SK-N-SH (cell line): ENCODE results near the gene RSU1. TPM values are rescaled to one million over a fixed set of nuclear protein-coding genes. Genes with fewer than 3 reads are reported as not detected.

Source experiments
- CTCF ChIA-PET: fragments of 300-600, 350-600 bp; formaldehyde crosslinking; extraction: SDS; loops from one replicate; lab custom pipeline; 2021; lab: Yijun Ruan, JAX
- POLR2A ChIA-PET: fragments of 350-600 bp; sonication (Branson Sonifier 250); formaldehyde crosslinking; extraction: SDS; loops from one replicate; lab custom pipeline; 2020; ENCODE audit warnings: antibody characterized with exemption, inconsistent platforms; lab: Yijun Ruan, JAX
- DNase-seq: peaks from one replicate; pipeline ENCODE4 v3.0.0; 2012
- H2AFZ ChIP-seq: fragments of 200-600 bp; sonication (generic); 2 replicates; pipeline ENCODE4 v1.8.1; 2016; ENCODE audit warnings: antibody characterized with exemption, mild to moderate bottlenecking, low read depth
- H3F3A ChIP-seq: fragments of 200-600 bp; sonication (generic); replicated peaks from 2 replicates; pipeline ENCODE3; 2016; ENCODE audit warnings: antibody characterized with exemption, mild to moderate bottlenecking; ENCODE audit not compliant: insufficient read depth
- H3K27ac ChIP-seq, 2 experiments: fragments of 200-500 bp in 1 of 2; fragments of 200-600 bp in 1 of 2; sonication (Bioruptor generic) in 1 of 2; sonication (generic), shearing (Covaris generic) in 1 of 2; 2 replicates each; pipeline versions ENCODE4 v1.5.1 to v1.6.1; 2014 to 2016; ENCODE audit warnings: low read depth in 2 of 2, inconsistent platforms in 1 of 2, low read length in 1 of 2, mild to moderate bottlenecking in 1 of 2, mixed read lengths in 1 of 2
- H3K27me3 ChIP-seq: fragments of 200-600 bp; sonication (generic), shearing (Covaris generic); 2 replicates; pipeline ENCODE4 v1.6.1; 2016; ENCODE audit warnings: mixed run types; ENCODE audit not compliant: insufficient read depth
- H3K36me3 ChIP-seq, 2 experiments: fragments of 200-500 bp in 1 of 2; fragments of 200-600 bp in 1 of 2; sonication (Bioruptor generic) in 1 of 2; sonication (generic) in 1 of 2; replicated peaks in 1 of 2; 2 replicates each; pipeline versions ENCODE3 to v1.5.1; 2014 to 2016; ENCODE audit warnings: low read length in 1 of 2, mild to moderate bottlenecking in 1 of 2; ENCODE audit not compliant: insufficient read depth in 2 of 2, control insufficient read depth in 1 of 2
- H3K4me1 ChIP-seq, 2 experiments: fragments of 200-500 bp in 1 of 2; fragments of 200-600 bp in 1 of 2; sonication (Bioruptor generic) in 1 of 2; sonication (generic), shearing (Covaris generic) in 1 of 2; 2 replicates each; pipeline versions ENCODE4 v1.5.1 to v1.6.1; 2014 to 2016; ENCODE audit warnings: low read depth in 1 of 2, low read length in 1 of 2, mixed run types in 1 of 2; ENCODE audit not compliant: insufficient read depth in 2 of 2, control insufficient read depth in 1 of 2
- H3K4me2 ChIP-seq: fragments of 200-600 bp; sonication (generic), shearing (Covaris generic); 2 replicates; pipeline ENCODE4 v1.6.1; 2017; ENCODE audit warnings: mixed run types
- H3K4me3 ChIP-seq, 2 experiments: fragments of 200-500 bp in 1 of 2; fragments of 200-600 bp in 1 of 2; sonication (Bioruptor generic) in 1 of 2; sonication (generic), shearing (Covaris generic) in 1 of 2; 2 replicates each; pipeline versions ENCODE4 v1.5.1 to v1.8.1; 2014 to 2016; ENCODE audit warnings: low read depth in 2 of 2, inconsistent platforms in 1 of 2, low read length in 1 of 2, mild to moderate bottlenecking in 1 of 2, mixed read lengths in 1 of 2, moderate library complexity in 1 of 2
- H3K79me2 ChIP-seq: fragments of 200-600 bp; sonication (generic); 2 replicates; pipeline ENCODE4 v1.8.1; 2017; ENCODE audit warnings: mild to moderate bottlenecking; ENCODE audit not compliant: insufficient read depth
- H3K9ac ChIP-seq: fragments of 200-600 bp; sonication (generic); 2 replicates; pipeline ENCODE4 v1.6.1; 2017; ENCODE audit warnings: mixed run types
- H3K9me2 ChIP-seq: fragments of 200-600 bp; sonication (generic); 2 replicates; pipeline ENCODE4 v1.6.1; 2017; ENCODE audit warnings: mixed run types
- H3K9me3 ChIP-seq: fragments of 200-600 bp; sonication (generic); 2 replicates; pipeline ENCODE4 v1.6.1; 2017; ENCODE audit warnings: mixed run types, mild to moderate bottlenecking, moderate library complexity
- H4K20me1 ChIP-seq: fragments of 200-600 bp; sonication (generic); 2 replicates; pipeline ENCODE4 v1.6.1; 2017; ENCODE audit warnings: mild to moderate bottlenecking, mixed run types; ENCODE audit not compliant: insufficient read depth
- CHD2 ChIP-seq: fragments of 150-350 bp; IDR thresholded peaks from 2 replicates; pipeline ENCODE4 v1.6.1; 2018; ENCODE audit warnings: low read length; ENCODE audit not compliant: partially characterized antibody
- ELF1 ChIP-seq: IDR thresholded peaks from 2 replicates; pipeline ENCODE4 v1.4.0; 2012
- GABPA ChIP-seq: IDR thresholded peaks from 2 replicates; pipeline ENCODE4 v1.4.0; 2012; ENCODE audit warnings: low read depth, mild to moderate bottlenecking
- IRF3 ChIP-seq: fragments of 150-350 bp; IDR thresholded peaks from 2 replicates; pipeline ENCODE4 v1.6.1; 2016; ENCODE audit warnings: mild to moderate bottlenecking, low read depth, low read length
- MEF2A ChIP-seq: IDR thresholded peaks from 2 replicates; pipeline ENCODE4 v1.4.0; 2012; ENCODE audit warnings: low read depth, borderline replicate concordance
- NFIC ChIP-seq: IDR thresholded peaks from 2 replicates; pipeline ENCODE4 v1.4.0; 2012; ENCODE audit warnings: borderline replicate concordance
- REST ChIP-seq: IDR thresholded peaks from 2 replicates; pipeline ENCODE4 v1.6.1; 2012; ENCODE audit warnings: mild to moderate bottlenecking, low read depth, low read length, moderate library complexity
- YY1 ChIP-seq: IDR thresholded peaks from 2 replicates; pipeline ENCODE4 v1.4.0; 2012; ENCODE audit warnings: low read depth, mild to moderate bottlenecking
- WGBS: methylation state at CpG from one replicate; pipeline ENCODE4 v1.1.6; 2017; ENCODE audit warnings: low lambda C conversion rate; 5-methylcytosine and 5-hydroxymethylcytosine counted together
- polyA plus RNA-seq, 3 experiments: library from polyadenylated mRNA; depleted of rRNA; stranded (reverse); fragments of >200 nt; gene quantifications; 2 replicates each; pipeline ENCODE4 v1.2.3, GENCODE V29; 2012

The RSU1 gene
- polyA plus RNA-seq, 1 of the 3 experiments (the other 2 are of a cell fraction): 59.8 TPM

GRCh38 chr10:16819436-16819835, 2.2 kb upstream of the RSU1 start:
- H3K27ac ChIP-seq: no peak overlapping the region
- TF ChIP-seq REST: no peak
- no peak for TF ChIP-seq MEF2A
- no peak for TF ChIP-seq YY1
- no peak for TF ChIP-seq IRF3
- TF ChIP-seq NFIC: no peak
- TF ChIP-seq ELF1: no peak
- peaks cover 3% of the 10 kb centered on the region for H3F3A ChIP-seq
- WGBS: 78% methylated on average over 3 of the region's 3 CpGs
- ChIA-PET CTCF (no interaction called here), POLR2A (no interaction called here)
- H3K4me2 ChIP-seq: no peak overlapping the region
- H3K4me3 ChIP-seq: no peak overlapping the region
- H3K9ac ChIP-seq: no peak overlapping the region
- no peak overlapping the region for H2AFZ ChIP-seq
- peaks cover 26% of the 10 kb centered on the region for H3K79me2 ChIP-seq
- H3K27me3 ChIP-seq: no peaks in the 10 kb centered on the region
- H3K36me3 ChIP-seq: peaks cover 0 to 10% of the 10 kb centered on the region in 2 experiments
- H4K20me1 ChIP-seq: no peaks in the 10 kb centered on the region
- H3K9me3 ChIP-seq: no peaks in the 10 kb centered on the region
- no peak for DNase-seq
- no peaks in the 10 kb centered on the region for H3K9me2 ChIP-seq
- H3K4me1 ChIP-seq: peaks cover 0 to 13% of the 10 kb centered on the region in 2 experiments; a peak in 2 of 4 replicates

GRCh38 chr10:16819026-16819425, 1.8 kb upstream of the RSU1 start:
- WGBS: 95% methylated on average over 6 of the region's 6 CpGs
- peaks cover 3% of the 10 kb centered on the region for H3F3A ChIP-seq
- H2AFZ ChIP-seq: no peak overlapping the region
- peaks cover 0 to 13% of the 10 kb centered on the region in 2 experiments; a peak in 2 of 4 replicates for H3K4me1 ChIP-seq
- CTCF ChIA-PET: no interaction called here
- H3K9ac ChIP-seq: no peak overlapping the region
- no peaks in the 10 kb centered on the region for H3K9me3 ChIP-seq
- no peaks in the 10 kb centered on the region for H3K27me3 ChIP-seq
- H4K20me1 ChIP-seq: no peaks in the 10 kb centered on the region
- POLR2A ChIA-PET: no interaction called here
- H3K27ac ChIP-seq: no peak overlapping the region
- no peak overlapping the region for H3K4me3 ChIP-seq
- TF ChIP-seq GABPA (no peak), CHD2 (no peak)
- TF ChIP-seq, all 33 proteins: peak for 0
- DNase-seq: no peak
- Histone ChIP-seq H3K79me2 (peaks cover 30% of the 10 kb centered on the region), H3K9me2 (no peaks in the 10 kb centered on the region), H3K4me2 (no peak overlapping the region), H3K36me3 (peaks cover 0 to 9% of the 10 kb centered on the region in 2 experiments)
